HL-60 (cell line): Measurements from ENCODE around the gene ZNF219.

Experiments used
- DNase-seq, 2 experiments: peaks; one replicate each; pipeline ENCODE4 v3.0.0-alpha.2; 2010 to 2020; ENCODE audit warnings: low read depth in 1 of 2, low spot score in 1 of 2
- H3K27ac ChIP-seq: fragments of 250-450 bp; sonication (Bioruptor Pico); replicated peaks from 2 replicates; pipeline ENCODE4 v1.5.1; 2020; ENCODE audit warnings: mild to moderate bottlenecking, moderate library complexity
- H3K27me3 ChIP-seq: fragments of 250-450 bp; sonication (Bioruptor Pico); 2 replicates; pipeline ENCODE4 v1.5.1; 2021; ENCODE audit warnings: mild to moderate bottlenecking, moderate library complexity; ENCODE audit not compliant: insufficient read depth, poor library complexity, severe bottlenecking
- H3K4me3 ChIP-seq: replicated peaks from 2 replicates; pipeline ENCODE4 v1.5.1; 2011; ENCODE audit warnings: mild to moderate bottlenecking, control low read depth, low read length; ENCODE audit not compliant: insufficient read depth
- CTCF ChIP-seq: IDR thresholded peaks from one replicate; pipeline ENCODE4 v1.5.1; 2011; ENCODE audit warnings: low read length, control low read depth, inconsistent platforms; ENCODE audit not compliant: insufficient read depth
- GABPA ChIP-seq: IDR thresholded peaks from 2 replicates; pipeline ENCODE4 v1.6.1; 2012; ENCODE audit warnings: low read depth
- POLR2AphosphoS5 ChIP-seq: IDR thresholded peaks from 2 replicates; pipeline ENCODE4 v1.6.1; 2012; ENCODE audit warnings: low read depth
- REST ChIP-seq: IDR thresholded peaks from 2 replicates; pipeline ENCODE4 v1.6.1; 2012; ENCODE audit warnings: low read depth; ENCODE audit not compliant: insufficient replicate concordance
- SPI1 ChIP-seq: IDR thresholded peaks from 2 replicates; pipeline ENCODE4 v1.6.1; 2012; ENCODE audit warnings: low read depth, mild to moderate bottlenecking, borderline replicate concordance

The ZNF219 gene

GRCh38 chr14:21049271-21049673 lies 49.2 kb downstream of the ZNF219 start:
- Histone ChIP-seq H3K27me3 (no peaks in the 10 kb centered on the region), H3K4me3 (no peak overlapping the region), H3K27ac (no peak overlapping the region)
- TF ChIP-seq CTCF: no peak
- no peak for TF ChIP-seq REST
- TF ChIP-seq GABPA: no peak
- TF ChIP-seq POLR2AphosphoS5: no peak
- no peak for TF ChIP-seq SPI1
- no peak for DNase-seq

- no peak overlapping the region for H3K4me3 ChIP-seq
- no peaks in the 10 kb centered on the region for H3K27me3 ChIP-seq
- no peak overlapping the region for H3K27ac ChIP-seq
- no peak for TF ChIP-seq GABPA
- no peak for TF ChIP-seq POLR2AphosphoS5
- no peak for TF ChIP-seq SPI1
- TF ChIP-seq REST: no peak
- no peak for TF ChIP-seq CTCF
- DNase-seq: no peak
These were observed 49.8 kb downstream of the ZNF219 start for GRCh38 chr14:21048638-21049037.

GRCh38 chr14:21047378-21047781 lies 51.1 kb downstream of the ZNF219 start:
- H3K27ac ChIP-seq: no peak overlapping the region
- no peak overlapping the region for H3K4me3 ChIP-seq
- TF ChIP-seq GABPA: no peak
- no peak for TF ChIP-seq SPI1
- TF ChIP-seq POLR2AphosphoS5: no peak
- no peak for TF ChIP-seq CTCF
- TF ChIP-seq REST: no peak
- no peaks in the 10 kb centered on the region for H3K27me3 ChIP-seq
- no peak for DNase-seq
